H1 (cell line): ENCODE measurements around the gene METTL21A. TPM values are rescaled to one million over a fixed set of nuclear protein-coding genes. Genes with fewer than 3 reads are reported as not detected.
"Not testable (repeated sequence)": the region's sequence is repeated elsewhere in the genome, so short reads cannot be mapped to it uniquely, and the experiment has no call there.

Experiments
- CTCF ChIA-PET: fragments of 300-600 bp; sonication (Branson Sonifier 250); formaldehyde crosslinking; loops from one replicate; lab custom pipeline; 2021; ENCODE audit not compliant: partially characterized antibody; lab: Charles Lee
- POLR2A ChIA-PET: fragments of 300-600 bp; sonication (Branson Sonifier 250); formaldehyde crosslinking; loops from one replicate; lab custom pipeline; 2021; ENCODE audit warnings: inconsistent platforms; ENCODE audit not compliant: partially characterized antibody; lab: Charles Lee
- DNase-seq, 2 experiments: peaks; one replicate each; pipeline versions ENCODE4 v3.0.0 to v3.0.0-alpha.2; 2010 to 2022; ENCODE audit warnings: low spot score in 2 of 2, low read depth in 1 of 2, mixed read lengths in 1 of 2
- FAIRE-seq: peaks from 2 replicates; lab custom pipeline; 2011; peaks lifted over from hg19 to GRCh38; lab: Jason Lieb, UNC
- H2AFZ ChIP-seq: 2 replicates; pipeline ENCODE4 v1.8.1; 2012; ENCODE audit warnings: low read length, inconsistent platforms
- H2AK5ac ChIP-seq: 2 replicates; pipeline ENCODE4 v1.6.1; 2013; ENCODE audit warnings: low read depth, low read length
- H2BK120ac ChIP-seq: replicated peaks from 2 replicates; pipeline ENCODE3; 2013; ENCODE audit warnings: low read depth, low read length, inconsistent platforms
- H2BK12ac ChIP-seq: 2 replicates; pipeline ENCODE4 v1.6.1; 2013; ENCODE audit warnings: low read depth, low read length
- H2BK15ac ChIP-seq: 2 replicates; pipeline ENCODE4 v1.6.1; 2013; ENCODE audit warnings: low read length
- H2BK20ac ChIP-seq: 2 replicates; pipeline ENCODE4 v1.6.1; 2013; ENCODE audit warnings: low read length
- H2BK5ac ChIP-seq: 2 replicates; pipeline ENCODE4 v1.6.1; 2013; ENCODE audit warnings: low read depth, low read length
- H3K14ac ChIP-seq: 2 replicates; pipeline ENCODE4 v1.6.1; 2013; ENCODE audit warnings: inconsistent platforms; ENCODE audit not compliant: insufficient read length
- H3K18ac ChIP-seq: 2 replicates; pipeline ENCODE4 v1.6.1; 2013; ENCODE audit warnings: low read length; ENCODE audit errors: extremely low read depth
- H3K23ac ChIP-seq: 2 replicates; pipeline ENCODE4 v1.6.1; 2013; ENCODE audit warnings: inconsistent platforms; ENCODE audit not compliant: insufficient read length
- H3K23me2 ChIP-seq: 2 replicates; pipeline ENCODE4 v1.6.1; 2013; ENCODE audit warnings: low read depth, low read length
- H3K27ac ChIP-seq: 2 replicates; pipeline ENCODE4 v1.6.1; 2011; ENCODE audit warnings: low read depth, low read length, inconsistent platforms
- H3K27me3 ChIP-seq, 4 experiments: replicated peaks in 1 of 4; 1 replicate in 1 of 4; 2 replicates in 3 of 4; pipeline versions ENCODE4 v1.6.1 to v1.8.1; 2011 to 2013; ENCODE audit warnings: low read length in 3 of 4, mild to moderate bottlenecking in 3 of 4, inconsistent platforms in 2 of 4, mixed read lengths in 2 of 4, moderate library complexity in 1 of 4; ENCODE audit not compliant: control insufficient read depth in 3 of 4, insufficient read depth in 3 of 4; ENCODE audit errors: extremely low read depth in 1 of 4
- H3K36me3 ChIP-seq, 4 experiments: 2 replicates each; pipeline versions ENCODE4 v1.6.1 to v1.8.1; 2011 to 2013; ENCODE audit warnings: mild to moderate bottlenecking in 4 of 4, low read length in 3 of 4, moderate library complexity in 2 of 4, control low read depth in 1 of 4, inconsistent platforms in 1 of 4; ENCODE audit not compliant: insufficient read depth in 4 of 4, control insufficient read depth in 2 of 4
- H3K4ac ChIP-seq: replicated peaks from 2 replicates; pipeline ENCODE3; 2013; ENCODE audit warnings: low read length, low read depth, mixed read lengths, inconsistent platforms; ENCODE audit not compliant: insufficient read length
- H3K4me1 ChIP-seq, 4 experiments: replicated peaks in 1 of 4; 1 replicate in 1 of 4; 2 replicates in 3 of 4; pipeline versions ENCODE4 v1.6.1 to v1.8.1; 2011 to 2013; ENCODE audit warnings: low read length in 3 of 4, inconsistent platforms in 2 of 4, mixed read lengths in 1 of 4; ENCODE audit not compliant: insufficient read depth in 4 of 4, control insufficient read depth in 3 of 4
- H3K4me2 ChIP-seq, 2 experiments: 2 replicates each; pipeline versions ENCODE4 v1.6.1 to v1.8.1; 2011 to 2013; ENCODE audit warnings: low read depth in 2 of 2, low read length in 2 of 2, control low read depth in 1 of 2, inconsistent platforms in 1 of 2, mild to moderate bottlenecking in 1 of 2; ENCODE audit not compliant: insufficient read depth in 1 of 2
- H3K4me3 ChIP-seq, 4 experiments: fragments of 200-600, 300-600 bp in 1 of 4; sonication (generic), shearing (Covaris generic), sonication (Bioruptor Twin) in 1 of 4; 2 replicates each; pipeline versions ENCODE4 v1.5.1 to v1.8.1; 2011 to 2016; ENCODE audit warnings: low read length in 4 of 4, low read depth in 3 of 4, control low read depth in 2 of 4, inconsistent platforms in 2 of 4, mild to moderate bottlenecking in 2 of 4, mixed read lengths in 1 of 4, moderate library complexity in 1 of 4; ENCODE audit not compliant: insufficient read depth in 2 of 4; ENCODE audit errors: extremely low read depth in 1 of 4
- H3K56ac ChIP-seq: replicated peaks from 2 replicates; pipeline ENCODE3; 2013; ENCODE audit warnings: low read depth, mild to moderate bottlenecking, mixed read lengths, low read length, inconsistent platforms; ENCODE audit not compliant: insufficient read length
- H3K79me1 ChIP-seq: 2 replicates; pipeline ENCODE4 v1.6.1; 2013; ENCODE audit warnings: low read depth, low read length, control low read depth
- H3K79me2 ChIP-seq, 2 experiments: 2 replicates each; pipeline versions ENCODE4 v1.6.1 to v1.8.1; 2012 to 2013; ENCODE audit warnings: low read length in 2 of 2, mild to moderate bottlenecking in 2 of 2, inconsistent platforms in 1 of 2; ENCODE audit not compliant: insufficient read depth in 2 of 2, control insufficient read depth in 1 of 2
- H3K9ac ChIP-seq, 4 experiments: replicated peaks in 1 of 4; 1 replicate in 1 of 4; 2 replicates in 3 of 4; pipeline versions ENCODE4 v1.6.1 to v1.8.1; 2011 to 2013; ENCODE audit warnings: low read depth in 3 of 4, low read length in 3 of 4, control low read depth in 2 of 4, mild to moderate bottlenecking in 2 of 4, moderate library complexity in 2 of 4, inconsistent platforms in 1 of 4; ENCODE audit errors: extremely low read depth in 1 of 4
- H3K9me3 ChIP-seq, 2 experiments: 2 replicates each; pipeline versions ENCODE4 v1.6.1 to v1.8.1; 2012 to 2013; ENCODE audit warnings: mild to moderate bottlenecking in 2 of 2, moderate library complexity in 2 of 2, control low read depth in 1 of 2, inconsistent platforms in 1 of 2, low read depth in 1 of 2, low read length in 1 of 2, mixed read lengths in 1 of 2; ENCODE audit not compliant: insufficient read depth in 2 of 2
- H4K20me1 ChIP-seq, 2 experiments: replicated peaks in 1 of 2; 2 replicates each; pipeline versions ENCODE3 to v1.8.1; 2011 to 2013; ENCODE audit warnings: inconsistent platforms in 2 of 2, low read length in 2 of 2, mild to moderate bottlenecking in 1 of 2; ENCODE audit not compliant: insufficient read depth in 2 of 2, control insufficient read depth in 1 of 2
- H4K5ac ChIP-seq: 2 replicates; pipeline ENCODE4 v1.6.1; 2013; ENCODE audit warnings: low read length, low read depth, mixed read lengths, inconsistent platforms; ENCODE audit not compliant: insufficient read length
- H4K8ac ChIP-seq: 2 replicates; pipeline ENCODE4 v1.8.0; 2013; ENCODE audit warnings: mild to moderate bottlenecking, moderate library complexity, low read length, inconsistent platforms; ENCODE audit not compliant: insufficient read depth; ENCODE audit errors: extremely low read depth
- H4K91ac ChIP-seq: replicated peaks from 2 replicates; pipeline ENCODE3; 2013; ENCODE audit warnings: low read length, mixed read lengths, inconsistent platforms; ENCODE audit not compliant: insufficient read length
- WGBS, 2 experiments: shearing (Covaris generic) in 1 of 2; methylation state at CpG; one replicate each; pipeline versions ENCODE4 v1.1.6 to v1.1.7; 2013 to 2015; ENCODE audit warnings: low lambda C conversion rate in 2 of 2, mixed read lengths in 2 of 2, inconsistent platforms in 1 of 2, low coverage in 1 of 2, missing lambda C conversion rate in 1 of 2; ENCODE audit not compliant: insufficient replicate concordance in 2 of 2, insufficient coverage in 1 of 2, insufficient read length in 1 of 2; ENCODE audit errors: extremely low coverage in 1 of 2, missing lambda C conversion rate in 1 of 2; 5-methylcytosine and 5-hydroxymethylcytosine counted together
- polyA plus RNA-seq, 7 experiments: library from polyadenylated mRNA; depleted of rRNA in 3 of 7; stranded (reverse) in 5 of 7; unstranded in 2 of 7; fragments of >200 nt in 5 of 7; fragments of 200-250 nt in 2 of 7; gene quantifications; 1 replicate in 5 of 7; 2 replicates in 1 of 7; 4 replicates in 1 of 7; pipeline versions ENCODE4 v1.2.1 to v1.2.3, GENCODE V29; 2011 to 2013; ENCODE audit warnings: missing spikeins in 2 of 7, mixed read lengths in 2 of 7
- total RNA-seq: library from RNA; stranded (reverse); fragmentation: NEBNext Ultra II Directional; extraction: Animal tissue kit (Norgen Biotek cat#: 25700); gene quantifications from 2 replicates; pipeline ENCODE4 v1.2.1, GENCODE V29; 2021

The METTL21A gene
- total and polyA plus RNA-seq, 2 of the 8 experiments (the other 6 are each of a cell fraction or from before 2014, with no cell fraction given), result 36.2 to 55.0 TPM

GRCh38 chr2:207646582-207646981 lies 21.4 kb upstream of the METTL21A start:
- POLR2A ChIA-PET, H2AK5ac ChIP-seq, H2BK12ac ChIP-seq, H4K5ac ChIP-seq, H3K79me1 ChIP-seq, H3K9me3 ChIP-seq, H3K23me2 ChIP-seq, H3K23ac ChIP-seq, H3K4me2 ChIP-seq, FAIRE-seq, H3K56ac ChIP-seq, H4K91ac ChIP-seq, H2BK15ac ChIP-seq, H2BK20ac ChIP-seq, H3K4me1 ChIP-seq, H3K27me3 ChIP-seq, H2BK120ac ChIP-seq, H4K20me1 ChIP-seq, H3K18ac ChIP-seq, H3K4me3 ChIP-seq, H3K9ac ChIP-seq, H3K36me3 ChIP-seq, DNase-seq, CTCF ChIA-PET, H3K79me2 ChIP-seq, H2AFZ ChIP-seq, H3K4ac ChIP-seq, H3K27ac ChIP-seq, H4K8ac ChIP-seq, H2BK5ac ChIP-seq, H3K14ac ChIP-seq: not testable (repeated sequence)
- 90% methylated on average over 7 of the region's 7 CpGs; no CpG with 5 or more reads in 1 of the 2 experiments for WGBS, 2 experiments
